Measurements from ENCODE around the gene PTCH1.

DNA sequence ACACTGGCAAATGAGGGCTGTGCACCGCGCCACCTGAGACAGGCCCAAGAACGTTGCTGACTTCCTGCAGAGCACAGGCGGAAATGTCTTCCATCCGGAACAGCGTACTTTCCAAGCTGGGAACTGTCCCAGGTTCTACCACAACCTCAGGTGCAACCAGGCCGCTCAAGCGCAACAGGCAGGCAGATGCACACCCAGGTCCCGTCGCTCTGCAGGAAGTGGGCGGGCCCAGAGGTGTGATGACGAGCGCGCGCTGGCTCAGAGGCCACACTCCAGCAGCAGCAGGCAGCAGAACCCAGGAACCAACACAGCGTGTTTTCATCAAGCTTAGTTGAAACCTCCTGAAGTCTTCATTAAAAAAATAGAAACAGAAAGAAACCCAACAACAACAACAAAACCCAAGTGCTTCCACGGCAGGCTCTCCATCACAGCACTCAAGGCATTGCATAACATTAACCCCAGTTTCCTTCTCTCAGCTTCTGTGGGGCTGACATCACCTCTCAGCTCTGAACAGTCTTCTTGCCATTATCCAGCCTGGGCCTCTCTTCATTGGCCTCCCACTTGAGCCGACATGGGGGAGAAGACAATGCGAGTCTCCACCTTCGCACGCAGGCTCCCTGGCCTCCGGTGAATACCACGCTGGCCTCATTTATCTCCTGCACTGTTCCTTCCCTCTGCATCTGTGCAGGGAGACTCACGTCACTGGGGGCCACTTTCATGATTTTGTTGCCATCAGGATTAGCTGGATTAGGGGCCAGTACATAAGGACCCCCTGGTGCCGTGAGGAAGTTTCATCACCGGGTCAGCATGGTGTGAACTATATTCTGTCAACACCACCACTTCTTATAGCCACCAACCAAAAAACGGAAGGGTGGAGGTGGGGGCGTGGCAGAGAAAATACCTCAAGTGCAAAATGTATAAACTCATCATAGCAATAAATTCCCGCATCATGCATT, 22.1 kb downstream of the PTCH1 start:
- no peak for TF ChIP-seq POLR2A (IDR thresholded peaks at IDR 0.05)
- TF ChIP-seq, protein P1, sequence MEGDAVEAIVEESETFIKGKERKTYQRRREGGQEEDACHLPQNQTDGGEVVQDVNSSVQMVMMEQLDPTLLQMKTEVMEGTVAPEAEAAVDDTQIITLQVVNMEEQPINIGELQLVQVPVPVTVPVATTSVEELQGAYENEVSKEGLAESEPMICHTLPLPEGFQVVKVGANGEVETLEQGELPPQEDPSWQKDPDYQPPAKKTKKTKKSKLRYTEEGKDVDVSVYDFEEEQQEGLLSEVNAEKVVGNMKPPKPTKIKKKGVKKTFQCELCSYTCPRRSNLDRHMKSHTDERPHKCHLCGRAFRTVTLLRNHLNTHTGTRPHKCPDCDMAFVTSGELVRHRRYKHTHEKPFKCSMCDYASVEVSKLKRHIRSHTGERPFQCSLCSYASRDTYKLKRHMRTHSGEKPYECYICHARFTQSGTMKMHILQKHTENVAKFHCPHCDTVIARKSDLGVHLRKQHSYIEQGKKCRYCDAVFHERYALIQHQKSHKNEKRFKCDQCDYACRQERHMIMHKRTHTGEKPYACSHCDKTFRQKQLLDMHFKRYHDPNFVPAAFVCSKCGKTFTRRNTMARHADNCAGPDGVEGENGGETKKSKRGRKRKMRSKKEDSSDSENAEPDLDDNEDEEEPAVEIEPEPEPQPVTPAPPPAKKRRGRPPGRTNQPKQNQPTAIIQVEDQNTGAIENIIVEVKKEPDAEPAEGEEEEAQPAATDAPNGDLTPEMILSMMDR (IDR thresholded peaks at IDR 0.05) = no peak
- TF ChIP-seq POLR2AphosphoS5 (IDR thresholded peaks at IDR 0.05) = no peak
